HepG2 (cell line): ENCODE data around the gene NOL4L. TPM values are rescaled to one million over a fixed set of nuclear protein-coding genes. Genes with fewer than 3 reads are reported as not detected.
A peak's percentile ranks its signal among the peaks of the same experiment; 100 is the strongest.

Experiments
- AHR ChIP-seq: IDR thresholded peaks from 2 replicates; pipeline ENCODE4 v1.6.1; 2018; ENCODE audit warnings: missing genetic modification reagents, missing compliant biosample characterization
- ELF4 ChIP-seq: sonication (generic); formaldehyde crosslinking; IDR thresholded peaks from 2 replicates; pipeline ENCODE4 v1.5.0; 2020; ENCODE audit warnings: missing genetic modification reagents, mild to moderate bottlenecking, moderate library complexity, borderline replicate concordance
- FOXK1 ChIP-seq: sonication (generic); formaldehyde crosslinking; IDR thresholded peaks from 2 replicates; pipeline ENCODE4 v1.4.0; 2020; ENCODE audit warnings: low read depth, missing genetic modification reagents, borderline replicate concordance
- HNF4A ChIP-seq: sonication (generic); formaldehyde crosslinking; IDR thresholded peaks from 2 replicates; pipeline ENCODE4 v1.4.0; 2020; ENCODE audit warnings: missing genetic modification reagents
- HNRNPL ChIP-seq: fragments of 200-400 bp; formaldehyde crosslinking; IDR thresholded peaks from 2 replicates; pipeline ENCODE4 v1.6.1; 2017; ENCODE audit warnings: mild to moderate bottlenecking, low read depth, low read length
- PRDM10 ChIP-seq: sonication (generic); formaldehyde crosslinking; IDR thresholded peaks from 2 replicates; pipeline ENCODE4 v1.4.0; 2020; ENCODE audit warnings: low read depth, missing genetic modification reagents
- THAP11 ChIP-seq: IDR thresholded peaks from 2 replicates; pipeline ENCODE4 v1.6.1; 2016; ENCODE audit warnings: missing biosample characterization, missing genetic modification reagents
- YY1 ChIP-seq: IDR thresholded peaks from 2 replicates; pipeline ENCODE4 v1.6.1; 2011; ENCODE audit warnings: low read length, low read depth, moderate library complexity, mild to moderate bottlenecking; ENCODE audit not compliant: insufficient read depth, insufficient replicate concordance
- ZBTB42 ChIP-seq: sonication (generic); formaldehyde crosslinking; IDR thresholded peaks from 2 replicates; pipeline ENCODE4 v1.5.0; 2020; ENCODE audit warnings: mild to moderate bottlenecking, missing genetic modification reagents
- ZKSCAN1 ChIP-seq: fragments of 150-350 bp; IDR thresholded peaks from 2 replicates; pipeline ENCODE4 v1.6.1; 2014; ENCODE audit warnings: low read length
- ZNF256 ChIP-seq: sonication (generic); formaldehyde crosslinking; conservative IDR thresholded peaks from 2 replicates; pipeline ENCODE4 v1.4.0; 2020; ENCODE audit warnings: missing genetic modification reagents
- ZNF569 ChIP-seq: sonication (generic); formaldehyde crosslinking; IDR thresholded peaks from 2 replicates; pipeline ENCODE4 v1.5.0; 2020; ENCODE audit warnings: mild to moderate bottlenecking, missing genetic modification reagents, moderate library complexity, borderline replicate concordance
- polyA plus RNA-seq, 8 experiments: library from polyadenylated mRNA; depleted of rRNA in 3 of 8; stranded (reverse) in 7 of 8; unstranded in 1 of 8; fragments of >200 nt; fragmentation: Illumina TruSeq in 4 of 8; extraction: Trizol in 4 of 8; gene quantifications; 2 replicates each; pipeline versions ENCODE4 v1.2.1 to v1.2.3, GENCODE V29; 2011 to 2016; ENCODE audit warnings: low read depth in 4 of 8, missing spikeins in 1 of 8, mixed read lengths in 1 of 8; ENCODE audit not compliant: insufficient read depth in 1 of 8
- total RNA-seq, 5 experiments: library from RNA; depleted of rRNA; stranded (reverse); fragments of >200 nt; fragmentation: Illumina TruSeq; extraction: Trizol; gene quantifications; 2 replicates each; pipeline ENCODE4 v1.2.3, GENCODE V29; 2016; ENCODE audit warnings: low read depth in 1 of 5
- TF ChIP-seq, protein P1 (sequence below): sonication (generic); formaldehyde crosslinking; IDR thresholded peaks from 2 replicates; pipeline ENCODE4 v1.4.0; 2020; ENCODE audit warnings: missing genetic modification reagents
- TF ChIP-seq, protein P2 (sequence below): sonication (generic); formaldehyde crosslinking; IDR thresholded peaks from 2 replicates; pipeline ENCODE4 v1.5.1; 2020; ENCODE audit warnings: missing genetic modification reagents, mild to moderate bottlenecking, borderline replicate concordance

NOL4L gene
- total and polyA plus RNA-seq, 2 of the 13 experiments (the other 11 are each of a cell fraction or from before 2014, with no cell fraction given) = 16.6 to 35.4 TPM

- TF ChIP-seq FOXK1 (peak; percentile 6; the same call in 1 of the 2 replicates), THAP11 (CRISPR knock-in tag) (0 out of 2 replicates have a peak, but pooled peaks have one; percentile 38), HNF4A (CRISPR knock-in tag) (peak; percentile 59; the same call in 1 of the 2 replicates), AHR (CRISPR knock-in tag) (peak; percentile 53; the same call in 1 of the 2 replicates), ELF4 (CRISPR knock-in tag) (no peak), HNRNPL (peak; percentile 86; the same call in 1 of the 2 replicates), PRDM10 (CRISPR knock-in tag) (0 out of 2 replicates have a peak, but pooled peaks have one; percentile 39), ZKSCAN1 (no peak), ZBTB42 (peak; percentile 19; the same call in 1 of the 2 replicates), ZNF256 (CRISPR knock-in tag) (0 out of 2 replicates have a peak, but pooled peaks have one; percentile 51), ZNF569 (CRISPR knock-in tag) (peak; percentile 97), YY1 (peak; percentile 27)
- TF ChIP-seq, protein P1, sequence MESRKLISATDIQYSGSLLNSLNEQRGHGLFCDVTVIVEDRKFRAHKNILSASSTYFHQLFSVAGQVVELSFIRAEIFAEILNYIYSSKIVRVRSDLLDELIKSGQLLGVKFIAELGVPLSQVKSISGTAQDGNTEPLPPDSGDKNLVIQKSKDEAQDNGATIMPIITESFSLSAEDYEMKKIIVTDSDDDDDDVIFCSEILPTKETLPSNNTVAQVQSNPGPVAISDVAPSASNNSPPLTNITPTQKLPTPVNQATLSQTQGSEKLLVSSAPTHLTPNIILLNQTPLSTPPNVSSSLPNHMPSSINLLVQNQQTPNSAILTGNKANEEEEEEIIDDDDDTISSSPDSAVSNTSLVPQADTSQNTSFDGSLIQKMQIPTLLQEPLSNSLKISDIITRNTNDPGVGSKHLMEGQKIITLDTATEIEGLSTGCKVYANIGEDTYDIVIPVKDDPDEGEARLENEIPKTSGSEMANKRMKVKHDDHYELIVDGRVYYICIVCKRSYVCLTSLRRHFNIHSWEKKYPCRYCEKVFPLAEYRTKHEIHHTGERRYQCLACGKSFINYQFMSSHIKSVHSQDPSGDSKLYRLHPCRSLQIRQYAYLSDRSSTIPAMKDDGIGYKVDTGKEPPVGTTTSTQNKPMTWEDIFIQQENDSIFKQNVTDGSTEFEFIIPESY = no peak; the same call in 1 of the 2 replicates
- TF ChIP-seq, protein P2, sequence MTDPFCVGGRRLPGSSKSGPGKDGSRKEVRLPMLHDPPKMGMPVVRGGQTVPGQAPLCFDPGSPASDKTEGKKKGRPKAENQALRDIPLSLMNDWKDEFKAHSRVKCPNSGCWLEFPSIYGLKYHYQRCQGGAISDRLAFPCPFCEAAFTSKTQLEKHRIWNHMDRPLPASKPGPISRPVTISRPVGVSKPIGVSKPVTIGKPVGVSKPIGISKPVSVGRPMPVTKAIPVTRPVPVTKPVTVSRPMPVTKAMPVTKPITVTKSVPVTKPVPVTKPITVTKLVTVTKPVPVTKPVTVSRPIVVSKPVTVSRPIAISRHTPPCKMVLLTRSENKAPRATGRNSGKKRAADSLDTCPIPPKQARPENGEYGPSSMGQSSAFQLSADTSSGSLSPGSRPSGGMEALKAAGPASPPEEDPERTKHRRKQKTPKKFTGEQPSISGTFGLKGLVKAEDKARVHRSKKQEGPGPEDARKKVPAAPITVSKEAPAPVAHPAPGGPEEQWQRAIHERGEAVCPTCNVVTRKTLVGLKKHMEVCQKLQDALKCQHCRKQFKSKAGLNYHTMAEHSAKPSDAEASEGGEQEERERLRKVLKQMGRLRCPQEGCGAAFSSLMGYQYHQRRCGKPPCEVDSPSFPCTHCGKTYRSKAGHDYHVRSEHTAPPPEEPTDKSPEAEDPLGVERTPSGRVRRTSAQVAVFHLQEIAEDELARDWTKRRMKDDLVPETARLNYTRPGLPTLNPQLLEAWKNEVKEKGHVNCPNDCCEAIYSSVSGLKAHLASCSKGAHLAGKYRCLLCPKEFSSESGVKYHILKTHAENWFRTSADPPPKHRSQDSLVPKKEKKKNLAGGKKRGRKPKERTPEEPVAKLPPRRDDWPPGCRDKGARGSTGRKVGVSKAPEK = peak; percentile 27; the same call in 1 of the 2 replicates
Measured at GRCh38 chr20:32581839-32582658, 3.1 kb downstream of the NOL4L start (continued).
